Upper lobe of left lung (tissue), 4 donors: ENCODE results near the gene FOXP1.

Source experiments
- CTCF ChIP-seq, 6 experiments: fragments of 450-650 bp in 4 of 6; fragments of 200-600 bp in 2 of 6; sonication (generic) in 2 of 6; IDR thresholded peaks; one replicate each; pipeline ENCODE4 v1.5.1; 2016 to 2019; ENCODE audit warnings: antibody characterized with exemption in 6 of 6
- EP300 ChIP-seq, 4 donors: sonication (generic); formaldehyde crosslinking; IDR thresholded peaks; one replicate each; pipeline ENCODE4 v1.5.1; 2017; ENCODE audit warnings: antibody characterized with exemption in 4 of 4, control low read depth in 2 of 4
- POLR2A ChIP-seq, 4 donors: fragments of 450-650 bp; IDR thresholded peaks; one replicate each; pipeline ENCODE4 v1.5.1; 2016 to 2017; ENCODE audit warnings: antibody characterized with exemption in 4 of 4, mild to moderate bottlenecking in 2 of 4

- TF ChIP-seq CTCF (IDR thresholded peaks at IDR 0.05): no peak
- TF ChIP-seq POLR2A (IDR thresholded peaks at IDR 0.05): no peak
- TF ChIP-seq EP300 (IDR thresholded peaks at IDR 0.05): no peak
Measured at GRCh38 chr3:71310980-71311660, 272.4 kb downstream of the FOXP1 start.
